Heart right ventricle (tissue), 16 donors: Measurements from ENCODE around the gene GPR42. TPM values are rescaled to one million over a fixed set of nuclear protein-coding genes. Genes with fewer than 3 reads are reported as not detected.
"Not testable (repeated sequence)": the region's sequence is repeated elsewhere in the genome, so short reads cannot be mapped to it uniquely, and the experiment has no call there.

Experiments
- ATAC-seq, 8 donors: fragments of 200-7000 bp; cut with Tn5 transposase; one replicate each; pipeline ENCODE4 v1.9.1; 2020; ENCODE audit warnings: mild to moderate bottlenecking in 8 of 8, moderate library complexity in 8 of 8, moderate number of reproducible peaks in 1 of 8
- DNase-seq, 2 donors: peaks; one replicate each; pipeline ENCODE4 v3.0.0-alpha.2; 2020
- H3K27ac ChIP-seq, 10 donors: fragments of 200-600 bp; sonication (generic) in 2 of 10; one replicate each; pipeline versions ENCODE4 v1.5.0 to v1.8.0; 2020 to 2022; ENCODE audit warnings: mild to moderate bottlenecking in 3 of 10
- H3K27me3 ChIP-seq, 7 donors: fragments of 200-600 bp; one replicate each; pipeline ENCODE4 v1.8.0; 2021 to 2022; ENCODE audit warnings: mild to moderate bottlenecking in 2 of 7
- H3K36me3 ChIP-seq, 9 donors: fragments of 200-600 bp; sonication (generic) in 1 of 9; one replicate each; pipeline versions ENCODE4 v1.5.0 to v1.8.0; 2020 to 2022; ENCODE audit warnings: mild to moderate bottlenecking in 2 of 9
- H3K4me1 ChIP-seq, 9 donors: fragments of 200-600 bp; sonication (generic) in 1 of 9; one replicate each; pipeline versions ENCODE4 v1.5.0 to v1.8.0; 2020 to 2022; ENCODE audit warnings: mild to moderate bottlenecking in 4 of 9
- H3K4me3 ChIP-seq, 10 donors: fragments of 200-600 bp; sonication (generic) in 2 of 10; one replicate each; pipeline versions ENCODE4 v1.5.0 to v1.8.0; 2020 to 2022; ENCODE audit warnings: mild to moderate bottlenecking in 7 of 10, moderate library complexity in 2 of 10
- H3K9me3 ChIP-seq, 11 donors: fragments of 200-600 bp in 10 of 11; sonication (generic) in 2 of 11; one replicate each; pipeline versions ENCODE4 v1.5.0 to v1.8.0; 2013 to 2022; ENCODE audit warnings: mild to moderate bottlenecking in 2 of 11, control low read depth in 1 of 11, moderate library complexity in 1 of 11
- CTCF ChIP-seq, 9 donors: fragments of 200-600 bp; sonication (generic) in 2 of 9; IDR thresholded peaks; one replicate each; pipeline versions ENCODE4 v1.5.0 to v1.8.0; 2021 to 2022; ENCODE audit warnings: antibody characterized with exemption in 9 of 9, mild to moderate bottlenecking in 5 of 9, moderate library complexity in 1 of 9
- WGBS, 2 donors: extraction: QIAGEN DNeasy Blood & Tissue Kit; methylation state at CpG; one replicate each; pipeline ENCODE4 v1.1.7; 2013; ENCODE audit warnings: inconsistent platforms in 1 of 2; 5-methylcytosine and 5-hydroxymethylcytosine counted together
- intact Hi-C, 10 donors: fragments of 100-400 bp; cut with DNase I; formaldehyde crosslinking; loops; one replicate each; pipeline versions ENCODE4 v1.11.1 to v1.14.2; 2022
- polyA plus RNA-seq, 2 donors: library from polyadenylated mRNA; stranded (reverse); fragments of 200-250 nt; gene quantifications; one replicate each; pipeline ENCODE4 v1.2.3, GENCODE V29; 2013
- total RNA-seq, 10 donors: library from RNA; stranded (reverse); fragmentation: NEBNext Ultra II Directional in 3 of 10; extraction: Animal tissue kit (Norgen Biotek cat#: 25700) in 3 of 10; gene quantifications; one replicate each; pipeline versions ENCODE4 v1.2.1 to v1.2.4, GENCODE V29; 2021 to 2023
- donor health status: Arrhythmogenic right ventricular cardiomyopathy.
- donor health status: ischemic (EF 13 %, LVEDD 7.1; RV severe dilation, severe dysfunction).
- donor health status: healthy with polysubstance abuse.
- donor health status: DM: no; HTN: yes; CAD: no.
- donor health status: DM: no; HTN: no; CAD: no.
- donor health status: ischemic (EF 25% LVEDD 6.9; RV normal size, moderate dysfunction).
- donor health status: ischemic (EF 25% LVEDD 5.7; RV mildly dilated, moderate dysfunction).
- donor health status: healthy.
- donor health status: DM: yes; HTN: yes; CAD: no.
- donor health status: Ischemic cardiomyopathy.
- donor health status: ischemic (EF 35%, LVEDD 5.7; RV mildly dilated, moderate dysfunction).
- donor health status: nonischemic (EF 11% LVEDD 7.7; RV severe dilation, severe dysfunction).
- donor health status: DM: yes; HTN: yes; CAD: no.
- donor health status: PGD.
- donor health status: ischemic (EF 29% LVEDD 5.4; RV normal size, mild dysfunction).
- donor health status: nonischemic (EF 23%, LVEDD 6.1; RV moderate dilation, normal function).

The GPR42 gene
- total and polyA plus RNA-seq, 12 donors: not detected

GRCh38 chr19:35353635-35354034 lies 17.2 kb upstream of the GPR42 start:
- no peak for TF ChIP-seq CTCF (IDR thresholded peaks at IDR 0.05)
- H3K27me3 ChIP-seq: peaks cover 0 to 22% (median 10%) of the 10 kb centered on the region in 7 donors
- peaks cover 0 to 27% (median 6%) of the 10 kb centered on the region in 9 donors for H3K4me1 ChIP-seq
- ATAC-seq (no peak), DNase-seq (no peak)
- intact Hi-C loops: loop anchor here (1.0 to 10.0 kb wide), 10 partner anchors 114 to 143 kb away; partner anchors contain the start of gene KRTDAP (in 2 of the 10)
- H3K36me3 ChIP-seq: no peaks in the 10 kb centered on the region
- H3K9me3 ChIP-seq: no peaks in the 10 kb centered on the region
- H3K4me3 ChIP-seq: no peak overlapping the region
- H3K27ac ChIP-seq: no peak overlapping the region
- 82 to 85% methylated on average over 9 of the region's 9 CpGs for WGBS, 2 donors

GRCh38 chr19:35354898-35355297 lies 16.0 kb upstream of the GPR42 start:
- DNase-seq: no peak
- intact Hi-C loops: loop anchor here in 3 of 10 donors (5.0 to 10.0 kb wide), 4 partner anchors 112 to 140 kb away; partner anchors contain the start of gene KRTDAP (in 2 of the 3)
- TF ChIP-seq CTCF (IDR thresholded peaks at IDR 0.05): no peak
- H3K27ac ChIP-seq: no peak overlapping the region
- no peaks in the 10 kb centered on the region for H3K36me3 ChIP-seq
- H3K4me3 ChIP-seq: no peak overlapping the region
- WGBS, 2 donors: 89 to 93% methylated on average over 8 of the region's 8 CpGs
- H3K4me1 ChIP-seq: peaks cover 0 to 27% (median 6%) of the 10 kb centered on the region in 9 donors
- H3K27me3 ChIP-seq: peaks cover 0 to 12% (median 6%) of the 10 kb centered on the region in 7 donors
- no peaks in the 10 kb centered on the region for H3K9me3 ChIP-seq
- no peak for ATAC-seq

- no peaks in the 10 kb centered on the region for H3K9me3 ChIP-seq
- peak in 1 of 8 donors; percentile 36 for ATAC-seq
- no peak for DNase-seq
- peaks cover 0 to 27% (median 6%) of the 10 kb centered on the region in 9 donors for H3K4me1 ChIP-seq
- no peak for TF ChIP-seq CTCF (IDR thresholded peaks at IDR 0.05)
- no peak overlapping the region for H3K27ac ChIP-seq
- H3K4me3 ChIP-seq: no peak overlapping the region
- 59 to 60% methylated on average over 6 of the region's 6 CpGs for WGBS, 2 donors
- intact Hi-C loops: loop anchor here in 2 of 10 donors (2.0 to 10.0 kb wide), 2 partner anchors 109 to 139 kb away; partner anchors contain the start of gene KRTDAP (in 1 of the 2)
- peaks cover 0 to 8% (median 4%) of the 10 kb centered on the region in 7 donors for H3K27me3 ChIP-seq
- H3K36me3 ChIP-seq: no peaks in the 10 kb centered on the region
Measured at GRCh38 chr19:35355791-35356460, 14.9 kb upstream of the GPR42 start.

- Histone ChIP-seq H3K9me3 (no peaks in the 10 kb centered on the region), H3K4me3 (no peak within 1 kb of the TSS), H3K36me3 (no peaks in the 10 kb centered on the region), H3K27ac (no peak within 1 kb of the TSS), H3K4me1 (peaks cover 0 to 19% (median 6%) of the 10 kb centered on the region in 9 donors), H3K27me3 (peaks cover 0 to 4% (median 0%) of the 10 kb centered on the region in 7 donors)
- 42 to 50% methylated on average over 18 of the region's 18 CpGs for WGBS, 2 donors
- intact Hi-C loops: loop anchor here in 2 of 10 donors (2.0 to 10.0 kb wide), 2 partner anchors 107 to 137 kb away; partner anchors contain the start of gene KRTDAP (in 1 of the 2)
- TF ChIP-seq CTCF (IDR thresholded peaks at IDR 0.05): no peak
- peak in 1 of 2 donors; percentile 29 for DNase-seq
- ATAC-seq: peak in 7 of 8 donors; percentile 33 to 84 (median 67)
Measured at GRCh38 chr19:35357867-35358573, 12.8 kb upstream of the GPR42 start, which contains the start of gene FFAR3. TSS of gene FFAR3 (plus strand) at chr19:35358460. CDS start at chr19:35358891, 431 bp downstream.

GRCh38 chr19:35358834-35359233 lies 12.0 kb upstream of the GPR42 start:
- not testable (repeated sequence) for H3K9me3 ChIP-seq, H3K27me3 ChIP-seq, H3K4me3 ChIP-seq, H3K27ac ChIP-seq, DNase-seq, H3K36me3 ChIP-seq
- WGBS, 2 donors: 84% methylated on average over 10 to 11 of the region's 16 CpGs
- ATAC-seq: peak in 2 of 8 donors; percentile 14 to 32
- peaks cover 0 to 12% (median 6%) of the 10 kb centered on the region in 9 donors for H3K4me1 ChIP-seq
- intact Hi-C loops: loop anchor here in 1 of 10 donors (10.0 kb wide), 1 partner anchor 136 kb away; the partner anchor contains the start of gene KRTDAP

- intact Hi-C loops: loop anchor here in 1 of 10 donors (10.0 kb wide), 1 partner anchor 135 kb away; the partner anchor contains the start of gene KRTDAP
- H3K27me3 ChIP-seq, H3K27ac ChIP-seq, H3K36me3 ChIP-seq, H3K4me3 ChIP-seq, H3K9me3 ChIP-seq, DNase-seq: not testable (repeated sequence)
- peak in 1 of 8 donors; percentile 31 for ATAC-seq
- 88 to 94% methylated on average over 19 to 20 of the region's 21 CpGs for WGBS, 2 donors
- H3K4me1 ChIP-seq: peaks cover 0 to 12% (median 6%) of the 10 kb centered on the region in 9 donors
Measured at GRCh38 chr19:35359395-35359794, 11.5 kb upstream of the GPR42 start.
